ENCODE measurements around the gene PEAR1. TPM values are rescaled to one million over a fixed set of nuclear protein-coding genes. Genes with fewer than 3 reads are reported as not detected.

PEAR1 gene
- total RNA-seq, 1 experiment from 2014 or later = 0.18 TPM

DNA sequence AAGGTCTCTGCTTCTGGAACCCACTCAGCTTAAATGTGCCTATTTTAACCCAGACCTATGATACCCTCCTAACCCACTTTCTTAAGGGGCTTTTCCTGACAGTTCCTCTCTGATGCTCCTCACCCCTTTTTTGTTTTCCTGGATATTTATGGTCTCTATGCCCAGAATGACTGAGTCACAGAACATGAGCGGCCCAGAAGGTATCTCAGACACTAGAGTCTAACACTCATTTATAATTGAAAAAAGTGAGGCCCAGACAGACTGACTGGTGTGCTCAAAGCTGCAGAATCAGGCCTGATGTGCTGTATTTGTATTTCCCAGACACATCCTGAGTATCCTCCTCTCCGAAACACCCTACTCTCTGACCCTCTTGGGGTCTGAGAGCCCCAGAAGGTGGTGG, 70.9 kb downstream of the PEAR1 start:
- H3K27me3 Mint-ChIP-seq (ENCODE audit: insufficient read depth, unreplicated experiment) = no peaks in the 10 kb centered on the region
- no peak overlapping the region for H3K4me3 Mint-ChIP-seq (ENCODE audit: unreplicated experiment)
- peaks cover 7% of the 10 kb centered on the region for H3K36me3 ChIP-seq (ENCODE audit: control insufficient read depth, insufficient read depth, low read length)
- H3K4me1 Mint-ChIP-seq (ENCODE audit: low read depth, unreplicated experiment) = peaks cover 15% of the 10 kb centered on the region
- H3K27ac Mint-ChIP-seq (ENCODE audit: unreplicated experiment) = no peak overlapping the region
- H3K4me3 ChIP-seq (ENCODE audit: low read depth, low read length) = no peak overlapping the region
- intact Hi-C loops (cut with micrococcal nuclease; ENCODE audit: unreplicated experiment) = no loop called here
- no TSS peak for BruUV-seq (replicated peaks)
- no peaks in the 10 kb centered on the region for H3K27me3 ChIP-seq (replicated peaks; ENCODE audit: control insufficient read depth, insufficient read depth, low read length)
- peaks cover 66% of the 10 kb centered on the region for H3K36me3 Mint-ChIP-seq (ENCODE audit: insufficient read depth, unreplicated experiment)
- peaks cover 20% of the 10 kb centered on the region for H3K4me1 ChIP-seq
- ChIA-PET CTCF (interaction anchor here (0.6 kb wide), 1 partner anchor 90 kb away, joined by 6 read pairs; no protein-coding TSS in a partner anchor), POLR2A (interaction anchor here (1.1 kb wide), 1 partner anchor 31 kb away, joined by 3 read pairs; no protein-coding TSS in a partner anchor)
- DNase-seq = no peak
- TF ChIP-seq, protein P1, sequence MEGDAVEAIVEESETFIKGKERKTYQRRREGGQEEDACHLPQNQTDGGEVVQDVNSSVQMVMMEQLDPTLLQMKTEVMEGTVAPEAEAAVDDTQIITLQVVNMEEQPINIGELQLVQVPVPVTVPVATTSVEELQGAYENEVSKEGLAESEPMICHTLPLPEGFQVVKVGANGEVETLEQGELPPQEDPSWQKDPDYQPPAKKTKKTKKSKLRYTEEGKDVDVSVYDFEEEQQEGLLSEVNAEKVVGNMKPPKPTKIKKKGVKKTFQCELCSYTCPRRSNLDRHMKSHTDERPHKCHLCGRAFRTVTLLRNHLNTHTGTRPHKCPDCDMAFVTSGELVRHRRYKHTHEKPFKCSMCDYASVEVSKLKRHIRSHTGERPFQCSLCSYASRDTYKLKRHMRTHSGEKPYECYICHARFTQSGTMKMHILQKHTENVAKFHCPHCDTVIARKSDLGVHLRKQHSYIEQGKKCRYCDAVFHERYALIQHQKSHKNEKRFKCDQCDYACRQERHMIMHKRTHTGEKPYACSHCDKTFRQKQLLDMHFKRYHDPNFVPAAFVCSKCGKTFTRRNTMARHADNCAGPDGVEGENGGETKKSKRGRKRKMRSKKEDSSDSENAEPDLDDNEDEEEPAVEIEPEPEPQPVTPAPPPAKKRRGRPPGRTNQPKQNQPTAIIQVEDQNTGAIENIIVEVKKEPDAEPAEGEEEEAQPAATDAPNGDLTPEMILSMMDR (IDR thresholded peaks at IDR 0.05; ENCODE audit: insufficient read depth in 1 of 2, low read depth in 1 of 2, low read length in 1 of 2, severe bottlenecking in 1 of 2, unreplicated experiment in 1 of 2) = no peak
- no peaks in the 10 kb centered on the region for H3K9me3 Mint-ChIP-seq (ENCODE audit: unreplicated experiment)
- H3K9me3 ChIP-seq = no peaks in the 10 kb centered on the region

Small RNA genes within 50 kb of the gene (microRNA-seq; reads per million reads assigned to microRNA genes)
- gene MIR765 = 1.5 reads per million

Other genes starting within 250 kb of the PEAR1 start
- gene NES, start 216.3 kb upstream of the PEAR1 start, total RNA-seq (2022) = 18.0 and 22.7 TPM in 2 replicates
- gene CRABP2, start 188.1 kb upstream of the PEAR1 start, total RNA-seq (2022) = 27.1 and 30.6 TPM in 2 replicates
- 26.6 and 27.6 TPM in 2 replicates for gene METTL25B, start 165.2 kb upstream of the PEAR1 start, total RNA-seq (2022)
- gene ISG20L2, start 165.0 kb upstream of the PEAR1 start, total RNA-seq (2022) = 42.3 and 44.1 TPM in 2 replicates
- 52.6 and 54.2 TPM in 2 replicates for gene MRPL24, start 152.6 kb upstream of the PEAR1 start, total RNA-seq (2022)
- gene HDGF, start 142.0 kb upstream of the PEAR1 start, total RNA-seq (2022) = 414 and 431 TPM in 2 replicates
- 94.4 and 101 TPM in 2 replicates for gene PRCC, start 126.2 kb upstream of the PEAR1 start, total RNA-seq (2022)
- gene SH2D2A, start 76.9 kb upstream of the PEAR1 start, total RNA-seq (2022) = 5.5 and 6.5 TPM in 2 replicates
- gene INSRR, start 34.6 kb upstream of the PEAR1 start, total RNA-seq (2022) = not detected in 2 replicates
- not detected in 2 replicates for gene NTRK1, start 32.9 kb upstream of the PEAR1 start, total RNA-seq (2022)
- not detected in 2 replicates for gene LRRC71, start 26.9 kb downstream of the PEAR1 start, total RNA-seq (2022)
- gene ARHGEF11, start 152.0 kb downstream of the PEAR1 start, total RNA-seq (2022) = 45.5 and 47.3 TPM in 2 replicates
- not detected in 2 replicates for gene ETV3L, start 206.1 kb downstream of the PEAR1 start, total RNA-seq (2022)
- gene ETV3, start 244.7 kb downstream of the PEAR1 start, total RNA-seq (2022) = 25.8 and 27.5 TPM in 2 replicates